Measurements from ENCODE around the gene FAM209B. TPM values are rescaled to one million over a fixed set of nuclear protein-coding genes. Genes with fewer than 3 reads are reported as not detected.

Gene FAM209B, protein sequence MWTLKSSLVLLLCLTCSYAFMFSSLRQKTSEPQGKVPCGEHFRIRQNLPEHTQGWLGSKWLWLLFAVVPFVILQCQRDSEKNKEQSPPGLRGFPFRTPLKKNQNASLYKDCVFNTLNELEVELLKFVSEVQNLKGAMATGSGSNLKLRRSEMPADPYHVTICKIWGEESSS
- total RNA-seq = under 0.01 TPM in 1 of 2 replicates, not detected in the other

DNA sequence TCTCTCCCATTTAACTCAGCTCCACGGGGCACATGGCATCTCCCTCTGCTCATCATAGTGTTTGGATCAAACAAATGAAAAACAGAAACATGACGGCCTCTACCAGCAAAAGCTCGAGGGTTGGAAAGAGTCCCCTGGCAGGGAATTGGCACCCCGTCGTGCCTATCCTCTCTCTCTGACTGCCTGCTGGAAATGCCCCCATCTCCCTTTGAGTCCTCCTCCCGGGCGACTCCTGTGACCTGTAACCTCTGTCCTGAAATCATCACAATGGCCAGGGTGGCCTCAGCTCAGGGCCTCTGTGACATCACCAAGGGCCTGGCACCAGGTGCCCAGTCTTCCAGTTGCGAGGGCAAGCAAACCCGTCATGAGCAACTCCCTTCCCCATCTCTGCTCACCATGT is at the start of gene FAM209B:
FAM209B (plus strand) TSS at position 301 of the 400 bp plus-strand sequence; CDS start at position 397, 96 bp downstream.

GRCh38 chr20:56524444-56524843 is 8.6 kb upstream of the FAM209B start, which contains the start of gene FAM209A:
Gene FAM209A (plus strand): TSS chr20:56524744. CDS start chr20:56524809, 65 bp downstream.

Other genes with a start within 250 kb of the FAM209B start
- 14.0 and 45.0 TPM in 2 replicates for gene FAM210B, start 174.3 kb upstream of the FAM209B start, total RNA-seq
- 3.8 and 4.1 TPM in 2 replicates for gene AURKA, start 141.0 kb upstream of the FAM209B start, total RNA-seq
- gene CSTF1, start 140.6 kb upstream of the FAM209B start, total RNA-seq = 24.3 and 40.5 TPM in 2 replicates
- under 0.01 and 0.64 TPM in 2 replicates for gene CASS4, start 121.0 kb upstream of the FAM209B start, total RNA-seq
- 63.2 and 79.3 TPM in 2 replicates for gene RTF2, start 64.6 kb upstream of the FAM209B start, total RNA-seq
- gene FAM209A, start 8.5 kb upstream of the FAM209B start, total RNA-seq = not detected in 2 replicates
- 8.2 and 10.3 TPM in 2 replicates for gene TFAP2C, start 96.1 kb downstream of the FAM209B start, total RNA-seq